ENCODE data around the gene DENND1B. TPM values are rescaled to one million over a fixed set of nuclear protein-coding genes. Genes with fewer than 3 reads are reported as not detected.
A peak's percentile ranks its signal among the peaks of the same experiment; 100 is the strongest.

The DENND1B gene
- total and polyA plus RNA-seq, 2 of the 13 experiments (the other 11 are each of a cell fraction or from before 2014, with no cell fraction given): 2.6 to 5.7 TPM

GRCh38 chr1:197585809-197586208, 189.5 kb downstream of the DENND1B start (continued):
- no peak for TF ChIP-seq ZHX2 (IDR thresholded peaks at IDR 0.05; ENCODE audit: low read depth)
- TF ChIP-seq ZHX2 (CRISPR knock-in tag; IDR thresholded peaks at IDR 0.05; ENCODE audit: borderline replicate concordance): 0 out of 2 replicates have a peak, but pooled peaks have one; percentile 30
- TF ChIP-seq AHDC1 (CRISPR knock-in tag; IDR thresholded peaks at IDR 0.05; ENCODE audit: borderline replicate concordance): peak; percentile 72; the same call in 1 of the 2 replicates
- 0 out of 2 replicates have a peak, but pooled peaks have one; percentile 24 for TF ChIP-seq PPARG (CRISPR knock-in tag; conservative IDR thresholded peaks at IDR 0.05)
- TF ChIP-seq EP300 (IDR thresholded peaks at IDR 0.05; ENCODE audit: low read depth in 2 of 2, low read length in 2 of 2): peak in 1 of 2 experiments; percentile 71; a peak in 2 of 4 replicates
- no peak for TF ChIP-seq EP300 (CRISPR knock-in tag; IDR thresholded peaks at IDR 0.05; ENCODE audit: borderline replicate concordance)
- peak; percentile 62 for TF ChIP-seq PAXIP1 (CRISPR knock-in tag; conservative IDR thresholded peaks at IDR 0.05)
- TF ChIP-seq NCOA2 (CRISPR knock-in tag; IDR thresholded peaks at IDR 0.05): peak; percentile 78
- peak; percentile 84 for TF ChIP-seq GATAD2A (CRISPR knock-in tag; IDR thresholded peaks at IDR 0.05)
- peak; percentile 69 for TF ChIP-seq FOXP4 (CRISPR knock-in tag; IDR thresholded peaks at IDR 0.05)
- TF ChIP-seq ARHGAP35 (CRISPR knock-in tag; IDR thresholded peaks at IDR 0.05; ENCODE audit: borderline replicate concordance): no peak
- no peak for TF ChIP-seq KMT2B (CRISPR knock-in tag; IDR thresholded peaks at IDR 0.05)
